Left lung (tissue), 14 donors: Measurements from ENCODE around the gene MFNG. TPM values are rescaled to one million over a fixed set of nuclear protein-coding genes. Genes with fewer than 3 reads are reported as not detected.

Source experiments
- ATAC-seq: fragments of 200-7000 bp; cut with Tn5 transposase; one replicate; pipeline ENCODE4 v1.9.1; 2020; ENCODE audit warnings: moderate library complexity
- DNase-seq, 4 donors: peaks; one replicate each; pipeline ENCODE4 v3.0.0-alpha.2; 2013 to 2020
- H3K27ac ChIP-seq, 2 donors: fragments of 200-600 bp; sonication (generic) in 1 of 2; one replicate each; pipeline versions ENCODE4 v1.5.0 to v1.8.0; 2020 to 2021
- H3K27me3 ChIP-seq, 2 donors: fragments of 200-600 bp; sonication (generic) in 1 of 2; one replicate each; pipeline versions ENCODE4 v1.5.0 to v1.8.0; 2020 to 2021
- H3K36me3 ChIP-seq, 2 donors: fragments of 200-600 bp; sonication (generic) in 1 of 2; one replicate each; pipeline versions ENCODE4 v1.5.0 to v1.8.0; 2020 to 2021
- H3K4me1 ChIP-seq, 2 donors: fragments of 200-600 bp; one replicate each; pipeline ENCODE4 v1.8.0; 2021
- H3K4me3 ChIP-seq, 2 donors: fragments of 200-600 bp; sonication (generic) in 1 of 2; one replicate each; pipeline versions ENCODE4 v1.5.0 to v1.8.0; 2020 to 2021; ENCODE audit warnings: mild to moderate bottlenecking in 1 of 2
- H3K9me3 ChIP-seq, 2 donors: fragments of 200-600 bp; sonication (generic) in 1 of 2; one replicate each; pipeline versions ENCODE4 v1.5.0 to v1.8.0; 2020 to 2021
- intact Hi-C, 2 donors: fragments of 100-400 bp; cut with DNase I; formaldehyde crosslinking; loops; one replicate each; pipeline versions ENCODE4 v1.11.2 to v1.14.2; 2022
- long read RNA-seq, 12 donors: library from polyadenylated mRNA in 2 of 12; unstranded in 2 of 12; transcript quantifications; one replicate each; pipeline ENCODE4 v2.0.0 and lab custom pipeline, GENCODE V29; 2019 to 2026
- polyA plus RNA-seq, 6 donors: library from polyadenylated mRNA; unstranded; fragments of 120-200 nt; gene quantifications; one replicate each; pipeline ENCODE4 v1.2.1, GENCODE V29; 2013; ENCODE audit not compliant: insufficient read length in 6 of 6
- total RNA-seq, 2 donors: library from RNA; stranded (reverse); fragmentation: NEBNext Ultra II Directional; extraction: Animal tissue kit (Norgen Biotek cat#: 25700); gene quantifications; one replicate each; pipeline ENCODE4 v1.2.1, GENCODE V29; 2021
- TF ChIP-seq, protein P1 (sequence below), 2 donors: fragments of 200-600 bp; sonication (generic) in 1 of 2; IDR thresholded peaks; one replicate each; pipeline versions ENCODE4 v1.5.0 to v1.8.0; 2021; ENCODE audit warnings: antibody characterized with exemption in 2 of 2
- donor health status: DM: no; HTN: yes; CAD: no.
- donor health status: DM: no; HTN: no; CAD: no.

Gene MFNG, protein sequence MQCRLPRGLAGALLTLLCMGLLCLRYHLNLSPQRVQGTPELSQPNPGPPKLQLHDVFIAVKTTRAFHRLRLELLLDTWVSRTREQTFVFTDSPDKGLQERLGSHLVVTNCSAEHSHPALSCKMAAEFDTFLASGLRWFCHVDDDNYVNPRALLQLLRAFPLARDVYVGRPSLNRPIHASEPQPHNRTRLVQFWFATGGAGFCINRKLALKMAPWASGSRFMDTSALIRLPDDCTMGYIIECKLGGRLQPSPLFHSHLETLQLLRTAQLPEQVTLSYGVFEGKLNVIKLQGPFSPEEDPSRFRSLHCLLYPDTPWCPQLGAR
- total RNA-seq: 10 to 100 TPM; 24.4 to 46.4 TPM
- 10 to 100 TPM; 17.7 to 25.3 (median 21.7) TPM for polyA plus RNA-seq
- long read RNA-seq, donor 1, transcript MFNG-201 (8 exons, 2,088 nt): major isoform, 8 of 8 reads
- long read RNA-seq, donor 1, partial matches to known transcripts: 0 of 8 reads
- long read RNA-seq, donor 1, other reads (novel, unspliced or antisense): 0 of 8 reads
- long read RNA-seq, donor 2, transcript MFNG-201 (8 exons, 2,088 nt): major isoform, 5 of 5 reads
- long read RNA-seq, donor 2, partial matches to known transcripts: 0 of 5 reads
- long read RNA-seq, donor 2, other reads (novel, unspliced or antisense): 0 of 5 reads
- long read RNA-seq, donor 3, partial matches to known transcripts: 0 of 4 reads
- long read RNA-seq, donor 3, other reads (novel, unspliced or antisense): 0 of 4 reads
- long read RNA-seq, donor 4, transcript MFNG-201 (8 exons, 2,088 nt): major isoform, 14 of 27 reads
- long read RNA-seq, donor 4, partial matches to known transcripts: 2 of 27 reads
- long read RNA-seq, donor 4, other reads (novel, unspliced or antisense): 10 of 27 reads
- long read RNA-seq, donor 5, partial matches to known transcripts: 0 of 4 reads
- long read RNA-seq, donor 5, other reads (novel, unspliced or antisense): 0 of 4 reads
- long read RNA-seq, donor 6, partial matches to known transcripts: 0 of 2 reads
- long read RNA-seq, donor 6, other reads (novel, unspliced or antisense): 0 of 2 reads
- long read RNA-seq, donor 7, transcript MFNG-201 (8 exons, 2,088 nt): major isoform, 9 of 9 reads
- long read RNA-seq, donor 7, partial matches to known transcripts: 0 of 9 reads
- long read RNA-seq, donor 7, other reads (novel, unspliced or antisense): 0 of 9 reads
- long read RNA-seq, donor 8, transcript MFNG-201 (8 exons, 2,088 nt): major isoform, 5 of 6 reads
- long read RNA-seq, donor 8, partial matches to known transcripts: 0 of 6 reads
- long read RNA-seq, donor 8, other reads (novel, unspliced or antisense): 0 of 6 reads
- long read RNA-seq, donor 9: 0 reads
- long read RNA-seq, donor 10, transcript MFNG-201 (8 exons, 2,088 nt): major isoform, 60 of 85 reads
- long read RNA-seq, donor 10, partial matches to known transcripts: 1 of 85 reads
- long read RNA-seq, donor 10, other reads (novel, unspliced or antisense): 23 of 85 reads
- long read RNA-seq, donor 11: 0 reads
- long read RNA-seq, donor 12, partial matches to known transcripts: 0 of 2 reads
- long read RNA-seq, donor 12, other reads (novel, unspliced or antisense): 0 of 2 reads

DNA sequence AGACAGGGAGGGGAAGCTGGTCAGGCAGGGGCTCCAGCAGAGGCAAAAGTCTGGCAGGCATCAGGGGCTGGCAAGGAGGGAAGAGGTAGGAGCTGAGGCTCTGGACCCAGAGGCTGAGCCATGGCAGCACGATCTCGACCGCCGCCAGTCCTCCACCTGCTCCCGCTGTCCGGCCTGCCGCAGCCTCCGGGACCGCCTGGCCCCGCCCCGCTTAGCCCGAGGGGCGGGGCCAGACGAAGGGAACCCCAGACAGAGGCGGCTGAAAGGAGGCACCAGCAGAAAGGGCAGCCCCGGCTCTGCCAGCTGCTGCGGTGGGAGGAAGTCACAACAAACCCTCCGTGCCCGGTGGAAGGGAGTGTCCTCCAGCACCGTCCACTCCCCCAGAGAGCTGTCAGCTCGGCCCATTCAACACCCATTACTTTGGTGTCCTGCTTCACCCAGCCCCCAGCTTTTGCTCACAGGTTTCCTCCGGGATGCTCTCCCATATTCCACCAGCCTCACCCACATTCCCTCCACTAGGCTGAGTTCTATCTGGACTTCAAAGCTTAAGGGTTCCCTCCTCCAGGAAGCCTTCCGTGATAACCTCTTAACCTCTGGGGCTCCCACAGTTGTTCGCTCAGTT lies at the start of gene MFNG:
Gene MFNG (minus strand): TSS at position 161 of the 622 bp plus-strand sequence. CDS start 207 bp downstream, outside the sequence.
- peak in 3 of 4 donors; percentile 51 to 97 (median 90) for DNase-seq
- peak within 1 kb of the TSS; percentile 27 to 80 for H3K4me3 ChIP-seq
- H3K27me3 ChIP-seq: no peaks in the 10 kb centered on the region
- no peaks in the 10 kb centered on the region for H3K9me3 ChIP-seq
- peak within 1 kb of the TSS; percentile 85 to 87 for H3K27ac ChIP-seq
- TF ChIP-seq, protein P1, sequence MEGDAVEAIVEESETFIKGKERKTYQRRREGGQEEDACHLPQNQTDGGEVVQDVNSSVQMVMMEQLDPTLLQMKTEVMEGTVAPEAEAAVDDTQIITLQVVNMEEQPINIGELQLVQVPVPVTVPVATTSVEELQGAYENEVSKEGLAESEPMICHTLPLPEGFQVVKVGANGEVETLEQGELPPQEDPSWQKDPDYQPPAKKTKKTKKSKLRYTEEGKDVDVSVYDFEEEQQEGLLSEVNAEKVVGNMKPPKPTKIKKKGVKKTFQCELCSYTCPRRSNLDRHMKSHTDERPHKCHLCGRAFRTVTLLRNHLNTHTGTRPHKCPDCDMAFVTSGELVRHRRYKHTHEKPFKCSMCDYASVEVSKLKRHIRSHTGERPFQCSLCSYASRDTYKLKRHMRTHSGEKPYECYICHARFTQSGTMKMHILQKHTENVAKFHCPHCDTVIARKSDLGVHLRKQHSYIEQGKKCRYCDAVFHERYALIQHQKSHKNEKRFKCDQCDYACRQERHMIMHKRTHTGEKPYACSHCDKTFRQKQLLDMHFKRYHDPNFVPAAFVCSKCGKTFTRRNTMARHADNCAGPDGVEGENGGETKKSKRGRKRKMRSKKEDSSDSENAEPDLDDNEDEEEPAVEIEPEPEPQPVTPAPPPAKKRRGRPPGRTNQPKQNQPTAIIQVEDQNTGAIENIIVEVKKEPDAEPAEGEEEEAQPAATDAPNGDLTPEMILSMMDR (IDR thresholded peaks at IDR 0.05): no peak
- intact Hi-C loops: no loop called here
- H3K4me1 ChIP-seq: peaks cover 20 to 54% of the 10 kb centered on the region in 2 donors
- H3K36me3 ChIP-seq: peaks cover 0 to 14% of the 10 kb centered on the region in 2 donors
- ATAC-seq: peak; percentile 84

GRCh38 chr22:37535159-37535558 lies 49.0 kb upstream of the MFNG start:
- Histone ChIP-seq H3K36me3 (no peaks in the 10 kb centered on the region), H3K27ac (no peak overlapping the region), H3K9me3 (no peaks in the 10 kb centered on the region), H3K4me3 (no peak overlapping the region), H3K4me1 (peaks cover 7 to 34% of the 10 kb centered on the region in 2 donors), H3K27me3 (no peaks in the 10 kb centered on the region)
- intact Hi-C loops: loop anchor here in 1 of 2 donors (5.0 kb wide), 1 partner anchor 57 kb away; no protein-coding TSS in a partner anchor
- DNase-seq: no peak
- TF ChIP-seq, protein P1 (IDR thresholded peaks at IDR 0.05): no peak
- no peak for ATAC-seq

- H3K36me3 ChIP-seq: no peaks in the 10 kb centered on the region
- H3K27ac ChIP-seq: no peak overlapping the region
- TF ChIP-seq, protein P1 (IDR thresholded peaks at IDR 0.05): no peak
- no peaks in the 10 kb centered on the region for H3K9me3 ChIP-seq
- ATAC-seq (no peak), DNase-seq (peak in 1 of 4 donors; percentile 12)
- H3K4me3 ChIP-seq: no peak overlapping the region
- H3K4me1 ChIP-seq: peaks cover 7 to 31% of the 10 kb centered on the region in 2 donors
- H3K27me3 ChIP-seq: no peaks in the 10 kb centered on the region
- intact Hi-C loops: no loop called here
Measured at GRCh38 chr22:37534445-37534844, 48.3 kb upstream of the MFNG start.

DNA sequence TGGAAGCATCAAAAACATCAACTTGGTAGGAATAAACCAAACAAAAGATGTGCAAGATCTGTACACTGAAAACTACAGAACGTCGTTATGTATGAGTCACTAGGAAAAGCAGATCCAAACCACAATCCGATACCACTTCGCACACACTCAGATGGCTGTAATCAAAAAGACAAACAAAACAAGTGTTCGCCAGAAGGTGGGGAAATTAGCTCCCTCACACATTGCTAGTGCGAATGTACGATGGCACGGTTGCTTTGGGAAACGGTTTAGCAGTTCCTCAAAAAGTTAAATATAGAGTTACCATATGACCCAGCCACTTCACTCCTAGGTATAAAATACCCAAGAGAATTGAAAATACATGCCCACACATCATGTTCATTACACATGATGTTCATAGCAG lies 47.8 kb upstream of the MFNG start:
- DNase-seq (no peak), ATAC-seq (peak; percentile 46)
- Histone ChIP-seq H3K4me3 (no peak overlapping the region), H3K4me1 (peaks cover 7 to 27% of the 10 kb centered on the region in 2 donors), H3K27ac (no peak overlapping the region), H3K27me3 (no peaks in the 10 kb centered on the region), H3K9me3 (no peaks in the 10 kb centered on the region), H3K36me3 (no peaks in the 10 kb centered on the region)
- TF ChIP-seq, protein P1 (IDR thresholded peaks at IDR 0.05): no peak
- intact Hi-C loops: no loop called here
